PC-3 (cell line): ENCODE measurements around the gene ASXL2.

ENCODE experiments used
- CTCF ChIP-seq: fragments of 300-600 bp; sonication (generic); conservative IDR thresholded peaks from 2 replicates; pipeline ENCODE4 v1.5.1; 2017; ENCODE audit warnings: antibody characterized with exemption, low read depth, mild to moderate bottlenecking, low read length
- EZH2phosphoT487 ChIP-seq: fragments of 300-600 bp; sonication (generic); IDR thresholded peaks from 2 replicates; pipeline ENCODE4 v1.6.1; 2018; ENCODE audit warnings: mild to moderate bottlenecking, antibody characterized with exemption, low read length, borderline replicate concordance

- no peak for TF ChIP-seq CTCF
- TF ChIP-seq EZH2phosphoT487: no peak
Observed at GRCh38 chr2:25688236-25688635, 190.1 kb downstream of the ASXL2 start.
